HuH-7 (cell line): Measurements from ENCODE around the gene DGKA.
"Not testable (repeated sequence)": the region's sequence is repeated elsewhere in the genome, so short reads cannot be mapped to it uniquely, and the experiment has no call there.

Experiments used
- DNase-seq: peaks from one replicate; pipeline ENCODE4 v3.0.0; 2011; ENCODE audit warnings: low spot score

Gene DGKA

GRCh38 chr12:55969356-55969755, 38.4 kb downstream of the DGKA start:
- no peak for DNase-seq

- DNase-seq: no peak
Observed at GRCh38 chr12:55970775-55971174, 39.8 kb downstream of the DGKA start.

- DNase-seq: peak; percentile 26
Observed at GRCh38 chr12:55972042-55972441, 41.1 kb downstream of the DGKA start.

GRCh38 chr12:55972456-55972855, 41.5 kb downstream of the DGKA start:
- no peak for DNase-seq

- DNase-seq: no peak
Observed at GRCh38 chr12:55972911-55973598, 42.1 kb downstream of the DGKA start.

GRCh38 chr12:55973599-55974307, 42.8 kb downstream of the DGKA start, which contains the start of gene RAB5B:
TSS of gene RAB5B (plus strand) at chr12:55974078. CDS start at chr12:55986961, 12,883 bp downstream.
- peak; percentile 93 for DNase-seq

- peak; percentile 60 for DNase-seq
Observed at GRCh38 chr12:55974308-55974730, 43.4 kb downstream of the DGKA start.

GRCh38 chr12:55978393-55978792, 47.4 kb downstream of the DGKA start:
- no peak for DNase-seq

GRCh38 chr12:55979069-55979468, 48.1 kb downstream of the DGKA start:
- no peak for DNase-seq

- not testable (repeated sequence) for DNase-seq
Observed at GRCh38 chr12:55981882-55982281, 50.9 kb downstream of the DGKA start.

GRCh38 chr12:55982319-55982936, 51.5 kb downstream of the DGKA start:
- DNase-seq: no peak

GRCh38 chr12:55983232-55983842, 52.4 kb downstream of the DGKA start:
- no peak for DNase-seq

- no peak for DNase-seq
Observed at GRCh38 chr12:55984861-55985260, 53.9 kb downstream of the DGKA start.

GRCh38 chr12:55985341-55985740, 54.4 kb downstream of the DGKA start:
- no peak for DNase-seq

- DNase-seq: not testable (repeated sequence)
Observed at GRCh38 chr12:55985976-55986375, 55.0 kb downstream of the DGKA start.

GRCh38 chr12:55991110-55991509, 60.1 kb downstream of the DGKA start:
- DNase-seq: no peak

GRCh38 chr12:55993230-55993853, 62.4 kb downstream of the DGKA start:
- no peak for DNase-seq

GRCh38 chr12:55995366-55995765, 64.4 kb downstream of the DGKA start:
- no peak for DNase-seq

GRCh38 chr12:55996201-55996714, 65.3 kb downstream of the DGKA start:
- no peak for DNase-seq

GRCh38 chr12:55996715-55997534, 66.0 kb downstream of the DGKA start, which contains the start of gene SUOX:
TSS of gene SUOX (plus strand) at chr12:55997276. CDS start at chr12:56002222, 4,946 bp downstream.
- peak; percentile 99 for DNase-seq

GRCh38 chr12:55997535-55997859, 66.5 kb downstream of the DGKA start:
- no peak for DNase-seq
